ENCODE results near the gene MORN4.
"Not testable (repeated sequence)": the region's sequence is repeated elsewhere in the genome, so short reads cannot be mapped to it uniquely, and the experiment has no call there.

MORN4 gene

DNA sequence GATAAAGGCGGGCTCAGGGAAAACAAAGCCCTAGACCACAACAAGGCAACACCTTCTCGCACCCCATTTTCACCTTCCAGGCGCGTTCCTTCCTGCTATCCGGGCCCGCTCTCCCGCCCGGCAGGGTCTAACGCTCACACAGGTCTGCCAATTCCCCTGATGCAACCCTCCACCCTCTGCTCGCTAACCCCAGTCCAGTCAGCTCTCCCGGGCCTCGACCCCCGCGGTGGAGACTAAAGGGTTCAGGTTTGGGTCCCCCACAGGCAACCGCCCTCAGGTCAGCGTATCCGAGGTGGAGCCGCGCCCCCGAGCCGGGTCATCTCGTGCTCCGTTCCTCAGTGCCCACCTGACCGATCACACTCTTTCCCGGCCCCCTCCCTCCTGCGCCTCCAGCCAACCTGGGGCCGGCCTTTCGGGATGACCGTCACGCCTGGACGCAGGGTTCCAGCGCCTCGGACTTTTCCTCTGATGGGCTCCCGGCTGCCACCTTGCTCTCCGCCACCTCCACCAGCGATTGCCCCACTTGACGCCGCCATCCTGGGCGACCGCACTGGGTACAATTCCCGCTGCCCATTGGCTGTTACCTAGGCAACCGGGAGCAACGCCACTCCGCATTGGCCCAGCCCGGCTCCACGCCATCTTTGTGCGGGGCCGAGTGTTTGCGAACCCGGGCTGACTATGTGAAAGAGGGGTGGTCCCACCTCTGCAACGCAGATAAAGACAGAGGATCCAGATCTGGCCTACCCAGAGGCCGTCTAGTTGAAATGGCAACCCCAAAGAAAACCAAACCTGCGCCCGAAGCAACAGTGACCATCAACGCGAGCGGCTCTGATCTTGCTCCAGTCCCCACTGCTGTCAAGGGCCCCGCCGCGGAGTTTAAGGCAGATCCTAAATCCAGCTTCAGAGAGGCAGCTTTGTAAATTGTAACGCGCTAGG, at the start of gene MORN4:
MORN4 (minus strand) TSS at position 552 of the 936 bp plus-strand sequence. CDS start 13,847 bp downstream, outside the sequence.
- DNase-seq, result peak; percentile 94

DNA sequence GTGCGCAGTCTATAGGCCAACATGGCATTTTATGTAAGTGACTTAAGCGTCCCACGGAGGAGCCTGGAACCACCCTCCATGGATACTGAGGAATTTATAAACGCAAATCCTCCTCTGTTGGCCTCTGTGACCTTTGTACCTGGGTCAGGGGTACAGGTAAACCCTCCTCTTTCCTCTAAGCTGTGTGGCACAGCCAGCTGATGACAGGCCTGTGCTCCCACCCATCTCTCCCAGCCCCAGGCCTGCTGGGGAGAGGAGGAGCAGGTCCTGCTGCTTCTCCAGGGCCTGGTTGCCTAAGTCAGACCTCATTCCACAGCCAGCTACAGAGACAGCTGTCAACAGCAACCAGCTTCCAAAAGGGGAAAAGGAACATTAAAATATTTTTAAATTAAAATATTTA, 48.7 kb upstream of the MORN4 start:
- DNase-seq, result no peak

DNA sequence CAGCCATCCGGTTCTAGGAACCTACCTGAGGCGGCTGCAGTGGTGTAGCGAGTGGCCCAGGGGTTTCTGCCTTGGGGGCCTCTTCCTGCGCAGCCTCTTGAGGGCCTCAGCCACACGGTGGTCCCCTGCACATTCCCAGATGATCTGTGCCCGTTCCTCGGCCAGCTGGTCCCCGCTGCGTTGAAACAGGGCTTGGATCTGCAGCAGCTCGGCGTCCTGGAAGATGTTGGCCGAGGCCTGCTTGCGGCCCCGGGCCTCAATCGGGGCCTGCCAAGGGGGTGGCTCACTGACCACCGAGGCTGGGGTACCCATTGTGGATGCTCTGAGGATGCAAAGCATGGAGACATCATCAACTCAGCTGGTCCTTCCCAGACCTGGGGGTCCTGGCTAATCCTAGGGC, 46.3 kb upstream of the MORN4 start:
- no peak for DNase-seq

GRCh38 chr10:97676770-97677581, 43.7 kb upstream of the MORN4 start:
- no peak for DNase-seq

- peak; percentile 29 for DNase-seq
Observed at GRCh38 chr10:97675222-97675621, 41.9 kb upstream of the MORN4 start.

DNA sequence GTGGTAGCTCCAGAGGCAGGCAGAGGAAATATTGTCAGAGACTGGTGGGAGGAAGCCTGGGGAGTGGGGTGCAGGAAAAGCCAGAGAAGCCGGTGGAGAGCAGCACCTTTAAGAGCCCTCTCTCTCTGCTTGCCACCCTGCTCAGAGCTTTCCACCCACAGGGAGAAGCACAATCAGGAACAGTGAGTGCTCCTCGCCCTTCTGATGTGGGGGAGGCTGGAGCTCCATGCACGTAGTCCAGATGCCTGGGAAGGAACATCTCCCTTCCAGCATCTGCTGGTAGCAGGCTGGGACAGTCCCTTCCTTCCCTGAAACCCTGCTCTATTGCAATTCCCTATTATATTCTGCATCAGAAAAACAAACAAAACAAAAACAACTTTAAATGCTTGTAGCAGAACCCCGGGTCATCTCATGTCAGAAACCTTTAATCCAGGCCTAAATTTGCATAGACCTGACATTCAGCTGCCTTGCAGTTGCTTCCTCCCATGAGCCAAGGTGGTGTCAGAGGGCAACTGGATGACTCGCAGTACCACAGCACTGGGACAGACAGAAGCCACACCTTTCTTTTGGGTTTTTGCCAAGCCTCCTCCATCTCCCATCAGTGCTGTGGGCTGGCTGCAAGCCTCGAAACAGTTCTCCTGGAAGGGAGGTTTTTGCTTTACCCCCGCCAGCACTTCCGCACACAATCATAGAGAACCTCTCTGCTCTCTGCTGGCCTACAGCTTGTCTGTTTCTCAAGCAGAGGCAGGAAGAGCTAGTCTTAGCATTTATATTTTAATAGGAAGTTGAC, 40.6 kb upstream of the MORN4 start:
- no peak for DNase-seq

- no peak for DNase-seq
Observed at GRCh38 chr10:97669571-97669970, 36.3 kb upstream of the MORN4 start.

- no peak for DNase-seq
Observed at GRCh38 chr10:97667463-97667862, 34.2 kb upstream of the MORN4 start.

DNA sequence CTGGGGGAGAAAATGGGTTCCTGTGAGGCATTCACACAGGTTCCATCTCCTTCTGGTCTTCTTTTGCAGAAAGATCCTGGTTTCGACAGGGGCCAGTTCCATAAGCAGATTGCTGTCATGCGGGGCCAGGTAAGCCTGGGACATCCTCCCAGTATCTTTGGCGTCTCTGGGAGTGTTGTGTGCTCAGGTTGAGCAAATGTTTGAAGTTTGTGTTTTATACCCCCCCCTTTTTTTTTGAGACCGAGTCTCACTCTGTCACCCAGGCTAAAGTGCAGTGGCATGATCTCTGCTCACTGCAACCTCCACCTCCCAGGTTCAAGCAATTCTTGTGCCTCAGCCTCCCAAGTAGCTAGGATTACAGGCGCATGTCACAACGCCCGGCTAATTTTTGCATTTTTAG, 33.7 kb upstream of the MORN4 start:
- DNase-seq, result no peak

GRCh38 chr10:97664282-97664850, 31.1 kb upstream of the MORN4 start:
- DNase-seq, result no peak

DNA sequence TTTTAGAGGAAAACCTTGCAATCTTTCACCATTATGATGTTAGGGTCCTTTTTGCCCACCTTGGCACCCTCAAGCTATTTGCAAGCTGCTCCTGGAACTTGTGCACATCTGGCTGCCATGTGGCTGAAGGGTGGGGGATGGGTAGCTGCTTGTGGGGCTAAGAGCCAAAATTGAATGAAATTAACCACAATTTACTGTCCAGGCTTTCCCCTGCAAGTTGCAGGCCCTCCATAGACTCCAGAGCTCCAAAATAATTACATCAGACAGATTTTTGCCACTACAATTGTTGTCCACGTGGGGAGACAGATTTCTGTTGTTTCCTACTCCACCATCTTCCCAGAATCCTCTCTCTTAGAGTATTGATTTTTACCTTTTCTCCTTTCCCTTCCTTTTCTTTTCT, 26.3 kb upstream of the MORN4 start:
- DNase-seq, result no peak

DNA sequence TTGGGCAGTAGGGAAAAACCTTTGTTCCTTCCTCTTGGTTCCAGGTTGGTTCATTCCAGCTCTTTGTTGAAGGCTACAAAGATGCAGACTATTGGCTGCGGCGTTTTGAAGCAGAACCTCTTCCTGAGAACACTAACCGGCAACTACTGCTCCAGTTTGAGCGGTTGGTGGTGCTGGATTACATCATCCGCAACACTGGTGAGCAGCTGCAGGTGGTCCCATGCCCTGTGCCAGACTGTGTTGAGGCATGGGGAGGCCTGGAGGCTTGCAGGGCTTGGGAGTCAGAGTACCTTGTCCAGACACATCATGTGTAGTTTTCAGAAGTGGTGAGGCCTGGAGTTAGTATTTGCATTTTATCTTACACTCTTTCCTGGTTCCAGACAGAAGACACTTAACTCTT, 23.5 kb upstream of the MORN4 start:
- no peak for DNase-seq

GRCh38 chr10:97651773-97652172, 18.5 kb upstream of the MORN4 start:
- DNase-seq, result no peak

DNA sequence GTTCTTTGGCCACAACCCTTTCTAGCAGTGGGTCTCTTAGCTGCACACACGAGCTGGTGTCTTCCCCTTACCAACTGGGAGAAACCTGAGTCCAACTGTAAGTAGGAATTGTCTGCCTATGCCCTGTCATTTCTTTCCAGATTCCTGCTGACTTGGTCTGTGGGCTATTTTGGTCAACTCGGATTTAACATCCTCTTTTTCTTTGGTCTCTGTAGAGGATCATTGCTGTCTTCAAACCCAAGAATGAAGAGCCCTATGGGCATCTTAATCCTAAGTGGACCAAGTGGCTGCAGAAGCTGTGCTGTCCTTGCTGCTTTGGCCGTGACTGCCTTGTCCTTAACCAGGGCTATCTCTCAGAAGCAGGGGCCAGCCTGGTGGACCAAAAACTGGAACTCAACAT, 17.4 kb upstream of the MORN4 start:
- DNase-seq, result no peak

- DNase-seq, result not testable (repeated sequence)
Observed at GRCh38 chr10:97649405-97649750, 16.1 kb upstream of the MORN4 start.

- DNase-seq, result no peak
Observed at GRCh38 chr10:97648562-97649404, 15.5 kb upstream of the MORN4 start.

DNA sequence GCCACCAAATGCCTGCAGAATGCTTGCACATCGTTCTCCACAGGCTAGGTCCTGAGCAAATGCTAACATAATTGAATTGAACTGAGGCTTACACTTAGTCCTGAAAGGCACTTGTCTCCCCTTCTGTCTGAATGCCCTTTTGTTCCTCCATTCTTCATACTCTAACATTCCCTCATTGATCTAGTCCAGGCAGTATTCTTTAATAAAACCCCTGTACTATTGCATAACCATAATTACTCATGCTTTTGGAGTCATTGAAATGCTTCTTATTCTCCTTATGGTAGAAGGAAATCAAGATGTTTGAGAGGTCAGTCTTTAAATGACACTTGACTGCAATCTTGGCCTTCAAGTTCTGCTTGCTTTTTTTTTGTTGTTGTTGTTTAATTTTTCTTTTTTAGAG, 14.3 kb upstream of the MORN4 start:
- DNase-seq, result no peak

- no peak for DNase-seq
Observed at GRCh38 chr10:97644936-97645335, 11.6 kb upstream of the MORN4 start.

GRCh38 chr10:97643441-97643985, 10.2 kb upstream of the MORN4 start:
- no peak for DNase-seq

DNA sequence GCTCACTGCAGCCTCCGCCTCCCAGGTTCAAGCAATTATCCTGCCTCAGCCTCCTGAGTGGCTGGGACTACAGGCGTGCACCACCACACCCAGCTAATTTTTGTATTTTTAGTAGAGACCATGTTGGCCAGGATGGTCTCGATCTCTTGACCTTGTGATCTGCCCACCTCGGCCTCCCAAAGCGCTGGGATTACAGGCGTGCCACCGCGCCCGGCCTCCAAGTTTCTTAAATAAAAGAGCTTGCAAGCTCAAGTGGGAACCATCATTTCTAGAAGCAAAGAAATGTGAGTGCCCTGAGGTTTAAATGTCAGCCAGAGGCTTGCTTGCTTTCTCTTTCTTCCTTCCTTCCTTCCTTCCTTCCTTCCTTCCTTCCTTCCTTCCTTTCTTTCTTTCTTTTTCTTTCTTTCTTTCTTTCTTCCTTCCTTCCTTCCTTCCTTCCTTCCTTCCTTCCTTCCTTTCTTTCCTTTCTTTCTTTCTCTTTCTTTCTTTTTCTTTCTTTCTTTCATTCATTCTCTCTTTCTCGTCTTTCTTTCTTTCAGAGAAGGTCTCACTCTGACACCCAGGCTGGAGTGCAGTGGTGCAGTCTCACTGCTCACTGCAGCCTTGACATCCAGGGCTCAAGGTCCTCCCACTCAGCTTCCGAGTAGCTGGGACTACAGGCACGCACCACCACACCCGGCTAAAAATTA, 9.3 kb upstream of the MORN4 start:
- DNase-seq, result not testable (repeated sequence)
